Thyroid gland (tissue), 4 donors: ENCODE measurements around the gene SYT17. TPM values are rescaled to one million over a fixed set of nuclear protein-coding genes. Genes with fewer than 3 reads are reported as not detected.

Experiments
- DNase-seq, 2 donors: peaks; one replicate each; pipeline ENCODE4 v3.0.0-alpha.2; 2019
- H3K27ac ChIP-seq, 3 donors: fragments of 200-600 bp; sonication (generic); 1 replicate in 2 of 3; 2 replicates in 1 of 3; pipeline ENCODE4 v1.5.1; 2016 to 2019; ENCODE audit warnings: mild to moderate bottlenecking in 1 of 3, moderate library complexity in 1 of 3
- H3K27me3 ChIP-seq: fragments of 200-600 bp; sonication (generic); one replicate; pipeline ENCODE4 v1.5.1; 2019
- H3K36me3 ChIP-seq, 2 donors: fragments of 200-600 bp; sonication (generic); one replicate each; pipeline ENCODE4 v1.5.1; 2016 to 2019
- H3K4me1 ChIP-seq, 2 donors: fragments of 200-600 bp; sonication (generic); one replicate each; pipeline ENCODE4 v1.5.1; 2017 to 2019
- H3K4me3 ChIP-seq, 3 donors: fragments of 200-600 bp; sonication (generic); replicated peaks in 1 of 3; 1 replicate in 2 of 3; 2 replicates in 1 of 3; pipeline ENCODE4 v1.5.1; 2016; ENCODE audit warnings: mild to moderate bottlenecking in 1 of 3
- H3K9me3 ChIP-seq: fragments of 200-600 bp; sonication (generic); one replicate; pipeline ENCODE4 v1.5.1; 2017
- CTCF ChIP-seq, 6 experiments: fragments of 200-600 bp in 3 of 6; fragments of 450-650 bp in 3 of 6; sonication (generic) in 3 of 6; IDR thresholded peaks; one replicate each; pipeline ENCODE4 v1.5.1; 2016 to 2019; ENCODE audit warnings: antibody characterized with exemption in 6 of 6, mild to moderate bottlenecking in 2 of 6, inconsistent platforms in 1 of 6, moderate library complexity in 1 of 6
- POLR2A ChIP-seq, 2 donors: fragments of 450-650 bp; IDR thresholded peaks; one replicate each; pipeline ENCODE4 v1.6.1; 2017; ENCODE audit warnings: antibody characterized with exemption in 2 of 2, mild to moderate bottlenecking in 2 of 2, moderate library complexity in 1 of 2
- WGBS, 2 donors: methylation state at CpG; one replicate each; pipeline ENCODE4 v1.1.5; 2017; 5-methylcytosine and 5-hydroxymethylcytosine counted together
- intact Hi-C: fragments of 100-400 bp; cut with DNase I; formaldehyde crosslinking; loops from one replicate; pipeline ENCODE4 v1.15.1; 2023
- total RNA-seq, 4 donors: library from RNA; depleted of rRNA; stranded (reverse); fragments of >200 nt; gene quantifications; one replicate each; pipeline ENCODE4 v1.2.3, GENCODE V29; 2016

SYT17 gene
- total RNA-seq, 4 donors from 2014 or later: 2.8 to 17.2 (median 8.6) TPM

- H3K27ac ChIP-seq: no peak overlapping the region
- no peak for TF ChIP-seq POLR2A (IDR thresholded peaks at IDR 0.05)
- TF ChIP-seq CTCF (IDR thresholded peaks at IDR 0.05): no peak
- H3K36me3 ChIP-seq: peaks cover 0 to 5% of the 10 kb centered on the region in 2 donors
- 92 to 95% methylated on average over 11 of the region's 11 CpGs for WGBS, 2 donors
- no peak overlapping the region for H3K4me3 ChIP-seq
- no peaks in the 10 kb centered on the region for H3K9me3 ChIP-seq
- intact Hi-C loops: no loop called here
- no peaks in the 10 kb centered on the region for H3K4me1 ChIP-seq
- DNase-seq: no peak
- H3K27me3 ChIP-seq: no peaks in the 10 kb centered on the region
Observed at GRCh38 chr16:19266774-19267173, 98.7 kb downstream of the SYT17 start.

GRCh38 chr16:19269098-19269497 lies 101.1 kb downstream of the SYT17 start:
- Histone ChIP-seq H3K36me3 (peaks cover 0 to 5% of the 10 kb centered on the region in 2 donors), H3K27me3 (no peaks in the 10 kb centered on the region), H3K4me1 (no peaks in the 10 kb centered on the region), H3K27ac (no peak overlapping the region), H3K4me3 (no peak overlapping the region), H3K9me3 (no peaks in the 10 kb centered on the region)
- TF ChIP-seq CTCF (IDR thresholded peaks at IDR 0.05) (no peak), POLR2A (IDR thresholded peaks at IDR 0.05) (no peak)
- intact Hi-C loops: no loop called here
- WGBS, 2 donors: 80 to 84% methylated on average over 2 of the region's 2 CpGs
- no peak for DNase-seq

GRCh38 chr16:19274165-19274797 lies 106.2 kb downstream of the SYT17 start:
- no peaks in the 10 kb centered on the region for H3K9me3 ChIP-seq
- DNase-seq: no peak
- no peak overlapping the region for H3K4me3 ChIP-seq
- no peaks in the 10 kb centered on the region for H3K36me3 ChIP-seq
- H3K27ac ChIP-seq: no peak overlapping the region
- no peaks in the 10 kb centered on the region for H3K4me1 ChIP-seq
- no peak for TF ChIP-seq POLR2A (IDR thresholded peaks at IDR 0.05)
- TF ChIP-seq CTCF (IDR thresholded peaks at IDR 0.05): no peak
- intact Hi-C loops: no loop called here
- no peaks in the 10 kb centered on the region for H3K27me3 ChIP-seq
- 57 to 86% methylated on average over 1 of the region's 1 CpG for WGBS, 2 donors

- intact Hi-C loops: no loop called here
- 84 to 96% methylated on average over 2 of the region's 2 CpGs for WGBS, 2 donors
- Histone ChIP-seq H3K9me3 (no peaks in the 10 kb centered on the region), H3K27ac (no peak overlapping the region), H3K4me1 (no peaks in the 10 kb centered on the region), H3K27me3 (no peaks in the 10 kb centered on the region), H3K36me3 (no peaks in the 10 kb centered on the region), H3K4me3 (no peak overlapping the region)
- no peak for DNase-seq
- TF ChIP-seq POLR2A (IDR thresholded peaks at IDR 0.05) (no peak), CTCF (IDR thresholded peaks at IDR 0.05) (no peak)
Observed at GRCh38 chr16:19278403-19278802, 110.4 kb downstream of the SYT17 start.

GRCh38 chr16:19281246-19281645 lies 113.2 kb downstream of the SYT17 start:
- Histone ChIP-seq H3K4me1 (no peaks in the 10 kb centered on the region), H3K4me3 (no peak overlapping the region), H3K27ac (no peak overlapping the region), H3K36me3 (no peaks in the 10 kb centered on the region), H3K27me3 (no peaks in the 10 kb centered on the region), H3K9me3 (no peaks in the 10 kb centered on the region)
- TF ChIP-seq POLR2A (IDR thresholded peaks at IDR 0.05) (no peak), CTCF (IDR thresholded peaks at IDR 0.05) (no peak)
- WGBS, 2 donors: 85 to 95% methylated on average over 2 of the region's 2 CpGs
- DNase-seq: no peak
- intact Hi-C loops: no loop called here
